Aorta (tissue), 5 donors: Measurements from ENCODE around the gene BCL2L1. TPM values are rescaled to one million over a fixed set of nuclear protein-coding genes. Genes with fewer than 3 reads are reported as not detected.
"Not testable (repeated sequence)": the region's sequence is repeated elsewhere in the genome, so short reads cannot be mapped to it uniquely, and the experiment has no call there.

Experiments used
- ATAC-seq: fragments of 200-7000 bp; cut with Tn5 transposase; one replicate; pipeline ENCODE4 v1.9.1; 2022; ENCODE audit warnings: moderate library complexity; ENCODE audit not compliant: low FRiP score
- DNase-seq, 2 donors: peaks; one replicate each; pipeline ENCODE4 v3.0.0-alpha.2; 2020
- H3K27ac ChIP-seq, 2 donors: one replicate each; pipeline ENCODE4 v1.5.1; 2013; ENCODE audit warnings: low read length in 2 of 2, mild to moderate bottlenecking in 2 of 2, moderate library complexity in 2 of 2, control low read depth in 1 of 2, inconsistent platforms in 1 of 2, low read depth in 1 of 2
- H3K27me3 ChIP-seq, 2 donors: one replicate each; pipeline ENCODE4 v1.6.1; 2013; ENCODE audit warnings: control low read depth in 1 of 2, low read length in 1 of 2, mild to moderate bottlenecking in 1 of 2, moderate library complexity in 1 of 2; ENCODE audit not compliant: insufficient read depth in 2 of 2, control insufficient read depth in 1 of 2
- H3K36me3 ChIP-seq, 2 donors: one replicate each; pipeline ENCODE4 v1.6.1; 2013; ENCODE audit warnings: control low read depth in 1 of 2, low read length in 1 of 2, mild to moderate bottlenecking in 1 of 2; ENCODE audit not compliant: insufficient read depth in 2 of 2, control insufficient read depth in 1 of 2
- H3K4me1 ChIP-seq, 2 donors: one replicate each; pipeline ENCODE4 v1.6.1; 2013; ENCODE audit warnings: low read length in 2 of 2, control low read depth in 1 of 2, mild to moderate bottlenecking in 1 of 2, moderate library complexity in 1 of 2; ENCODE audit not compliant: insufficient read depth in 2 of 2, control insufficient read depth in 1 of 2
- H3K4me3 ChIP-seq, 2 donors: one replicate each; pipeline ENCODE4 v1.5.1; 2013; ENCODE audit warnings: low read length in 2 of 2, control low read depth in 1 of 2, mild to moderate bottlenecking in 1 of 2
- H3K9me3 ChIP-seq: one replicate; pipeline ENCODE4 v1.6.1; 2013; ENCODE audit warnings: mild to moderate bottlenecking, low read length; ENCODE audit not compliant: control insufficient read depth
- WGBS, 2 donors: extraction: QIAGEN DNeasy Blood & Tissue Kit; methylation state at CpG; one replicate each; pipeline ENCODE4 v1.1.7; 2013; 5-methylcytosine and 5-hydroxymethylcytosine counted together
- intact Hi-C, 2 donors: fragments of 100-400 bp; cut with DNase I; formaldehyde crosslinking; loops; one replicate each; pipeline versions ENCODE4 v1.14.2 to v1.15.0; 2022
- polyA plus RNA-seq, 2 donors: library from polyadenylated mRNA; stranded (reverse); fragments of 200-250 nt; gene quantifications; one replicate each; pipeline ENCODE4 v1.2.3, GENCODE V29; 2013
- total RNA-seq, 2 donors: library from RNA; stranded (reverse); fragmentation: NEBNext Ultra II Directional; extraction: Animal tissue kit (Norgen Biotek cat#: 25700); gene quantifications; one replicate each; pipeline ENCODE4 v1.2.1, GENCODE V29; 2021
- donor health status: healthy with polysubstance abuse.
- donor health status: Bipolar disorder and iron deficiency.
- donor health status: DM: no; HTN: no; CAD: no.
- donor health status: DM: no; HTN: no; CAD: no.
- donor health status: DM: yes; HTN: yes; CAD: no.

BCL2L1 gene
- total and polyA plus RNA-seq, 4 donors = 69.1 to 107 (median 103) TPM

DNA sequence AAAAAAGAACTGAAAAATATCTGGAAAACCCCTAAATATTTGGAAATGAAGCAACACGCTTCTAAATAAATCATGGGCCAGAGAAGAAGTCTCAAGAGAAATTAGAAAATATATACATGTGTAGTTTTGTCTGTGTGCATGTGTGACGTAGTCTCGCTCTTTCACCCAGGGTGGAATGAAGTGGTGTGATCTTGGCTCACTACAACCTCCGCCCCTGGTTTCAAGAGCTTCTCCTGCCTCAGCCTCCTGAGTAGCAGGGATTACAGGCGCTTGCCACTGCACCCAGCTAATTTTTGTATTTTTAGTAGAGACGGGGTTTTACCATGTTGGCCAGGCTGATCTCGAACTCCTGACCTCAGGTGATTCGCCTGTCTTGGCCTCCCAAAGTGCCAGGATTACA, 96.1 kb downstream of the BCL2L1 start:
- intact Hi-C loops, H3K9me3 ChIP-seq, H3K27ac ChIP-seq, H3K4me1 ChIP-seq, H3K4me3 ChIP-seq, ATAC-seq, H3K27me3 ChIP-seq, DNase-seq, H3K36me3 ChIP-seq: not testable (repeated sequence)
- 90 to 92% methylated on average over 8 of the region's 8 CpGs for WGBS, 2 donors

GRCh38 chr20:31623123-31623505, 99.6 kb downstream of the BCL2L1 start:
- H3K36me3 ChIP-seq, H3K27ac ChIP-seq, ATAC-seq, DNase-seq, H3K9me3 ChIP-seq, H3K27me3 ChIP-seq, H3K4me1 ChIP-seq, H3K4me3 ChIP-seq: not testable (repeated sequence)
- intact Hi-C loops = loop anchor here in 1 of 2 donors (5.0 kb wide), 1 partner anchor 99 kb away; the partner anchor contains the start of gene BCL2L1
- WGBS, 2 donors = 96% methylated on average over 6 of the region's 6 CpGs

GRCh38 chr20:31620246-31620645, 102.4 kb downstream of the BCL2L1 start:
- no peak for DNase-seq
- Histone ChIP-seq H3K27me3 (no peaks in the 10 kb centered on the region), H3K4me3 (no peak overlapping the region), H3K4me1 (no peaks in the 10 kb centered on the region), H3K27ac (no peak overlapping the region), H3K9me3 (no peaks in the 10 kb centered on the region), H3K36me3 (no peaks in the 10 kb centered on the region)
- no peak for ATAC-seq
- WGBS, 2 donors = 86 to 88% methylated on average over 3 of the region's 3 CpGs
- intact Hi-C loops = loop anchor here in 1 of 2 donors (5.0 kb wide), 1 partner anchor 102 kb away; the partner anchor contains the start of gene BCL2L1

DNA sequence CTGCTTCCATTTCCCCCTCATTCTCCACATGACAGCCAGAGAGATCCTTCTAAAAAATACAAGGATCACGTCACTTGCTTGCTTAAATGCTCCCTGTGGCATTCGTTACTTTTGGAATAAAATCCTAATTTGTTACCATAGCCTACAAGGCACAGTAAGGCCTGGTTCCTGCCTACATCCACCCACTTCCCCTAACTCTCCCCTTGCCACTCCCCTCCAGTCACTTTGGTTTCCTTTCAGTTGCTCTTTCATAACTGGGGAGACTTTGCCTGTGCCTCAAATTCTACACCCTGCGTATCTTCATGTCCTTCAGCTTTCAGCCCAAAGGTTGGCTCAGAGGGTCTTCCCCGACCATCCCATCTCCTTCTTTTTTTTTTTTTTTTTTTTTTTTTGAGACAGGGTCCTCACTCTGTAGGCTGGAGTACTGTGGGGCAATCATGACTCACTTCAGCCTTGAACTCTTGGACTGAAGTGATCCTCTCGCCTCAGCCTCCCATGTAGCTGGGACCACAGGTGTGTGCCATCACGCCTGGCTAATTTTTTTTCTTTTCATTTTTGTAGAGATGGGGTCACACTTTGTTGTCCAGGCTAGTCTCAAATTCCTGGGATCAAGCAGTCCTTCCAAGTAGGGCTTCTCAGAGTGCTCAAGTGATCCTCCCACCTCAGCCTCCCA, 105.1 kb downstream of the BCL2L1 start:
- no peak overlapping the region for H3K27ac ChIP-seq
- WGBS, 2 donors = 81 to 86% methylated on average over 6 of the region's 6 CpGs
- no peak overlapping the region for H3K4me3 ChIP-seq
- ATAC-seq (no peak), DNase-seq (no peak)
- no peaks in the 10 kb centered on the region for H3K27me3 ChIP-seq
- no peaks in the 10 kb centered on the region for H3K9me3 ChIP-seq
- no peaks in the 10 kb centered on the region for H3K4me1 ChIP-seq
- no peaks in the 10 kb centered on the region for H3K36me3 ChIP-seq
- intact Hi-C loops = no loop called here

DNA sequence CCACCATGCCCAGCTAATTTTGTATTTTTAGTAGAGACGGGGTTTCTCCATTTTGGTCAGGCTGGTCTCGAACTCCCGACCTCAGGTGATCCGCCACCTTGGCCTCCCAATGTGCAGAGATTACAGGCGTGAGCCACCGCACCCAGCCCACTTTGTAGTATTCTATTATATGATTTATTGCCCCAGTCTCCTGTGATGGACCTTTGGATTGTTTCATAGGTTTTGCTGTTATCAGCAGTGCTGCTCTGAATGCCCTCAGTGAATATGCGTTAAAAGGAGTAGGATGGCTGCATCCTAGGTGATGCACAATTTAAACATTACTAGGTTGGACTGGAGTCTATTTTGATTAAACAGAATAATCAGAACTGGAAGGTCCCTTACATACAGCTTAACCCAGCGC, 107.3 kb downstream of the BCL2L1 start:
- H3K27me3 ChIP-seq = no peaks in the 10 kb centered on the region
- H3K4me1 ChIP-seq = no peaks in the 10 kb centered on the region
- H3K9me3 ChIP-seq = no peaks in the 10 kb centered on the region
- H3K27ac ChIP-seq = no peak overlapping the region
- H3K36me3 ChIP-seq = no peaks in the 10 kb centered on the region
- WGBS, 2 donors = 89 to 90% methylated on average over 8 of the region's 8 CpGs
- no peak overlapping the region for H3K4me3 ChIP-seq
- ATAC-seq (no peak), DNase-seq (no peak)
- intact Hi-C loops = no loop called here

Other genes starting within 250 kb of the BCL2L1 start
- gene DEFB124, start 247.7 kb downstream of the BCL2L1 start, total RNA-seq = 1 to 10 TPM; 1.6 to 7.6 TPM
- gene DEFB124, start 247.7 kb downstream of the BCL2L1 start, polyA plus RNA-seq = not detected
- gene REM1, start 247.6 kb downstream of the BCL2L1 start, total RNA-seq = 10 to 100 TPM; 13.6 to 13.9 TPM
- gene REM1, start 247.6 kb downstream of the BCL2L1 start, polyA plus RNA-seq = 10 to 100 TPM in 1 of 2 donors, 1 to 10 TPM in 1; 2.5 to 12.7 TPM
- 100 to 1,000 TPM; 136 to 139 TPM for gene HM13, start 208.4 kb downstream of the BCL2L1 start, total RNA-seq
- 100 to 1,000 TPM in 1 of 2 donors, 10 to 100 TPM in 1; 41.8 to 108 TPM for gene HM13, start 208.4 kb downstream of the BCL2L1 start, polyA plus RNA-seq
- 100 to 1,000 TPM; 170 to 396 TPM for gene ID1, start 117.6 kb downstream of the BCL2L1 start, total RNA-seq
- gene ID1, start 117.6 kb downstream of the BCL2L1 start, polyA plus RNA-seq = 100 to 1,000 TPM; 163 to 382 TPM
- 1 to 10 TPM; 5.2 to 9.5 TPM for gene COX4I2, start 85.0 kb downstream of the BCL2L1 start, total RNA-seq
- gene COX4I2, start 85.0 kb downstream of the BCL2L1 start, polyA plus RNA-seq = 1 to 10 TPM in 1 of 2 donors, not detected in 1; 2.0 TPM
- gene TPX2, start 16.4 kb upstream of the BCL2L1 start, total RNA-seq = 1 to 10 TPM in 1 of 2 donors, under 1 TPM in 1; 0.75 to 2.1 TPM
- 1 to 10 TPM; 1.6 to 5.4 TPM for gene TPX2, start 16.4 kb upstream of the BCL2L1 start, polyA plus RNA-seq
- under 1 TPM in 1 of 2 donors, not detected in 1; 0.30 TPM for gene MYLK2, start 96.5 kb upstream of the BCL2L1 start, total RNA-seq
- 1 to 10 TPM in 1 of 2 donors, not detected in 1; 8.1 TPM for gene MYLK2, start 96.5 kb upstream of the BCL2L1 start, polyA plus RNA-seq
- 10 to 100 TPM in 1 of 2 donors, 1 to 10 TPM in 1; 10.0 to 20.2 TPM for gene FOXS1, start 122.7 kb upstream of the BCL2L1 start, total RNA-seq
- 10 to 100 TPM; 11.4 to 76.4 TPM for gene FOXS1, start 122.7 kb upstream of the BCL2L1 start, polyA plus RNA-seq
- gene DUSP15, start 147.7 kb upstream of the BCL2L1 start, total RNA-seq = 1 to 10 TPM; 2.4 to 4.7 TPM
- gene DUSP15, start 147.7 kb upstream of the BCL2L1 start, polyA plus RNA-seq = 10 to 100 TPM in 1 of 2 donors, 1 to 10 TPM in 1; 2.6 to 31.7 TPM
- under 1 TPM; 0.19 to 0.81 TPM for gene TTLL9, start 147.8 kb upstream of the BCL2L1 start, total RNA-seq
- under 1 TPM in 1 of 2 donors, not detected in 1; 0.61 TPM for gene TTLL9, start 147.8 kb upstream of the BCL2L1 start, polyA plus RNA-seq
- gene PDRG1, start 229.2 kb upstream of the BCL2L1 start, total RNA-seq = 1 to 10 TPM; 5.6 to 8.6 TPM
- 10 to 100 TPM; 15.1 to 15.8 TPM for gene PDRG1, start 229.2 kb upstream of the BCL2L1 start, polyA plus RNA-seq
- gene XKR7, start 245.3 kb upstream of the BCL2L1 start, total RNA-seq = not detected
- gene XKR7, start 245.3 kb upstream of the BCL2L1 start, polyA plus RNA-seq = under 1 TPM in 1 of 2 donors, not detected in 1; 0.13 TPM